BE2C (cell line): ENCODE results near the gene PACSIN2.

ENCODE experiments used
- DNase-seq: peaks from one replicate; pipeline ENCODE4 v3.0.0-alpha.2; 2020
- H3K27me3 ChIP-seq: fragments of 250-450 bp; sonication (Bioruptor Pico); 2 replicates; pipeline ENCODE4 v1.5.1; 2020; ENCODE audit warnings: mild to moderate bottlenecking
- H3K36me3 ChIP-seq: fragments of 250-450 bp; sonication (Bioruptor Pico); 2 replicates; pipeline ENCODE4 v1.5.1; 2020; ENCODE audit warnings: mild to moderate bottlenecking
- H3K4me1 ChIP-seq: fragments of 250-450 bp; sonication (Bioruptor Pico); 2 replicates; pipeline ENCODE4 v1.5.1; 2020
- H3K4me3 ChIP-seq: 2 replicates; pipeline ENCODE4 v1.5.1; 2011; ENCODE audit warnings: low read depth, low read length
- H3K9me3 ChIP-seq: fragments of 250-450 bp; sonication (Bioruptor Pico); 2 replicates; pipeline ENCODE4 v1.5.1; 2020
- CTCF ChIP-seq: IDR thresholded peaks from 2 replicates; pipeline ENCODE4 v1.5.1; 2012; ENCODE audit warnings: mild to moderate bottlenecking, low read depth, low read length

The PACSIN2 gene

DNA sequence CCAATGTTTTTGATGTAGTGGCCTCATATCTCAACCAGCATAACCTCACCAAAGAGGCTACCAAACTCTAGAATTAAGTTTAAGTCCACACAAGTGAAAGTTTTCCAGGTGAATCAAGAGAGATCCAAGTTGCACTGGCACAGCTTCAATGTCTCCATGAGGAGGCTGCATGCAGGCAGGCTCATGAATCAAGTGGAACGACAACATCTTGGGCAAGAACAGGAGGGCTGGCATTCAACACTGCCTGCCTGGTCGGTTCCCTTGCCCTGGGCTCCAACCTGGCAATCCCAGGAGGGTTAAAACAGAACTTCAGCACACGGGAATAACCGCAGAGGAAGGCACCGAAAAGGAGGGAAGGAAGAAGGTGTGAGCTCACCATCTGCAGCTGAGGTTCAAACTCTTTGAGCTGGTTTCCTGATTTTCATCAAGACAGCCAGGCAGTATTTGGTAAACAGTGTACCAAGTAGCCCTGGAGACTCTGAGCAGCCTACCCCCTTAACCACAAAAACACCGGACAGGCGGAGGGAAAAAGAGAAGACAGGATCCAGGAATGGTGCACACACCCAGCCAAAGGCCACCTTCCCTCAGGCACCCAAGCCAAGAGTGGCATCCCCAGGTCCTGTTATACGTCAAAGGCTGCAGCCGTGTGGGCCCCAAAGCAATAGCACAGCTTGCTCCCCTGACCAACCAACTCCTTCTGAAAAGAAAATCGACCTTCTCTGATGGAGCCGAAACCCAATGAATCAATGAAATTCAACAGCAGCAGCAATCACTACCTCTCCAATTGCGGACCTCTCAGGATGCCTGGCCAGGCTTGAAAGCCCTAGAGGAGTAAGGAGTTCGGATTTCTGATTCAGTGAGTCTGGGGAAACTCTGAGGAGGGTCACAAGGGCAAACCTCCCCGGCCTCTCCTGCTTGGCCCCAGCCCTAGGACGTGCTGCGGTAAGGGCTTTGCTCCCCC lies 1.3 kb downstream of the PACSIN2 start:
- Histone ChIP-seq H3K9me3 (no peaks in the 10 kb centered on the region), H3K4me1 (peaks cover 4% of the 10 kb centered on the region; the same call in 1 of the 2 replicates), H3K27me3 (no peaks in the 10 kb centered on the region), H3K4me3 (peak overlapping the region; percentile 80), H3K36me3 (no peaks in the 10 kb centered on the region)
- no peak for TF ChIP-seq CTCF
- DNase-seq: no peak

DNA sequence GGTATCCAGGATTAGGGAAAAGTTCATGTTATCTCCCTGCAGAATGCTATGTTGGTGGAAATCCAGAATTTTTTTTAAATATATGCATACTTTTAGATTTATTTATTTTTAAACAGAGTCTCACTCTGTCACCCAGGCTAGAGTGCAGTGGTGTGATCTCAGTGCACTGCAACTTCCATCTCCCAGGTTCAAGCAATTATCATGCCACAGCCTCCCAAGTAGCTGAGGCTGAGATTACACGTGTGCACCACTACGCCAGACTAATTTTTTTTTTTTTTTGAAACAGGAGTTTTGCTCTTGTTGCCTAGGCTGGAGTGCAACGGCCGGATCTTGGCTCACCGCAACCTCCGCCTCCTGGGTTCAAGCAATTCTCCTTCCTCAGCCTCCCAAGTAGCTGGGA lies 2.6 kb downstream of the PACSIN2 start:
- no peaks in the 10 kb centered on the region for H3K27me3 ChIP-seq
- peaks cover 9% of the 10 kb centered on the region for H3K4me1 ChIP-seq
- no peaks in the 10 kb centered on the region for H3K9me3 ChIP-seq
- H3K4me3 ChIP-seq: no peak overlapping the region
- no peaks in the 10 kb centered on the region for H3K36me3 ChIP-seq
- no peak for TF ChIP-seq CTCF
- DNase-seq: no peak

- no peaks in the 10 kb centered on the region for H3K9me3 ChIP-seq
- no peak overlapping the region for H3K4me3 ChIP-seq
- H3K4me1 ChIP-seq: peaks cover 10% of the 10 kb centered on the region
- no peak for DNase-seq
- H3K36me3 ChIP-seq: no peaks in the 10 kb centered on the region
- H3K27me3 ChIP-seq: no peaks in the 10 kb centered on the region
- TF ChIP-seq CTCF: no peak
Measured at GRCh38 chr22:43011079-43011478, 3.9 kb downstream of the PACSIN2 start.

- Histone ChIP-seq H3K36me3 (no peaks in the 10 kb centered on the region), H3K4me1 (peaks cover 14% of the 10 kb centered on the region), H3K4me3 (no peak overlapping the region), H3K9me3 (no peaks in the 10 kb centered on the region), H3K27me3 (no peaks in the 10 kb centered on the region)
- no peak for DNase-seq
- TF ChIP-seq CTCF: no peak
Measured at GRCh38 chr22:43009444-43009843, 5.5 kb downstream of the PACSIN2 start.

DNA sequence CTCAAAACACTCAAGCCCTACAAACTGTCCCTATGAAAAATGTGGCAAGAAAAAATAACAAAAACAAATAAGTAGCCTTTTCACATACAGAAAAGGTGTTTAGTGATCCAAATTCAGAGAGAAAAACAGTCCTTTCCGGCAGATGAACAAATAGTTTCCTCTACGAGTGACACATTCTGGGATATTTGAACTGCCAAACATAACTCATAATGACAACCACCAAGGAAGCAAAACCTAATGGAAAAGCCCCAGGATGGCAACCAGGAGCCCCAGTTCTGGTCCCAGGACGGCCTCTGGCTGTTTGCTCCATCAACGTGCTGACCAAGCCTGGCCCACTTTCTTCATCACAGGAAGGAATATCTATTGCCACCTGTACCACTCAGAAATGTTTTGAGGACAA lies 6.0 kb downstream of the PACSIN2 start:
- no peaks in the 10 kb centered on the region for H3K36me3 ChIP-seq
- no peaks in the 10 kb centered on the region for H3K9me3 ChIP-seq
- H3K27me3 ChIP-seq: no peaks in the 10 kb centered on the region
- no peak for TF ChIP-seq CTCF
- no peak overlapping the region for H3K4me3 ChIP-seq
- DNase-seq: no peak
- peaks cover 17% of the 10 kb centered on the region for H3K4me1 ChIP-seq

DNA sequence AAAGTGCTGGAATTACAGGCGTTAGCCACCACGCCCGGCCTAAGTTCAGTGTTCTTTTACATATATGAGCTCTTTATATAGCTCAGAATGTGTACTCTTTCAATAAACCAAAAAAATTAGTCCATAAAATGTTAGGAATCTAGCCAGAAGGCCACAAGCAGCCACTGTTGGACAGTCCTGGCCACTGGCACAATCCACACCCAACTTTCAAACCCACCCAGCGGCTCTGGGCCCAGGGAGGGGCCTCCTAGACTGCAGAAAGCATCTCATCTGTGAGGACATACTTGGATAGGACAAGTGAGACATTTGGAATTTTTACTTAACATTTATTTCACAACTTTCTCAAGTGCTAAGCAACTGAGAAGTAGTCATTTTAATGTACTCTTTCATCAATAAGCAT lies 6.4 kb downstream of the PACSIN2 start:
- no peak for DNase-seq
- H3K4me3 ChIP-seq: no peak overlapping the region
- H3K9me3 ChIP-seq: no peaks in the 10 kb centered on the region
- no peaks in the 10 kb centered on the region for H3K27me3 ChIP-seq
- no peaks in the 10 kb centered on the region for H3K36me3 ChIP-seq
- peaks cover 17% of the 10 kb centered on the region for H3K4me1 ChIP-seq
- no peak for TF ChIP-seq CTCF
